Fibroblast of the aortic adventitia (primary cell): ENCODE data around the gene EIF1AD. TPM values are rescaled to one million over a fixed set of nuclear protein-coding genes. Genes with fewer than 3 reads are reported as not detected.
"Not testable (repeated sequence)": the region's sequence is repeated elsewhere in the genome, so short reads cannot be mapped to it uniquely, and the experiment has no call there.

ENCODE experiments used
- DNase-seq: peaks from one replicate; pipeline ENCODE4 v3.0.0-alpha.2; 2010; ENCODE audit warnings: low read depth
- H3K4me3 ChIP-seq: 2 replicates; pipeline ENCODE4 v1.5.1; 2011; ENCODE audit warnings: low read depth, mild to moderate bottlenecking, control low read depth, low read length, moderate library complexity
- CTCF ChIP-seq: IDR thresholded peaks from 2 replicates; pipeline ENCODE4 v1.5.1; 2011; ENCODE audit warnings: mild to moderate bottlenecking, low read length, control low read depth, inconsistent platforms; ENCODE audit not compliant: insufficient read depth
- total RNA-seq: library from RNA; depleted of rRNA; stranded (reverse); fragments of >200 nt; gene quantifications from 2 replicates; pipeline ENCODE4 v1.2.3, GENCODE V29; 2012; ENCODE audit warnings: low replicate concordance

EIF1AD gene
- total RNA-seq, 1 donor: 26.4 TPM

- no peak for TF ChIP-seq CTCF
- DNase-seq: no peak
- no peak overlapping the region for H3K4me3 ChIP-seq
These were observed 35.4 kb upstream of the EIF1AD start for GRCh38 chr11:66037327-66037726.

- no peak for TF ChIP-seq CTCF
- no peak overlapping the region for H3K4me3 ChIP-seq
- no peak for DNase-seq
These were observed 34.4 kb upstream of the EIF1AD start for GRCh38 chr11:66036334-66036710.

GRCh38 chr11:66035653-66036333 lies 33.8 kb upstream of the EIF1AD start:
- no peak overlapping the region for H3K4me3 ChIP-seq
- no peak for DNase-seq
- no peak for TF ChIP-seq CTCF

- H3K4me3 ChIP-seq: no peak overlapping the region
- no peak for TF ChIP-seq CTCF
- no peak for DNase-seq
These were observed 31.2 kb upstream of the EIF1AD start for GRCh38 chr11:66032957-66033735.

- no peak for DNase-seq
- no peak for TF ChIP-seq CTCF
- H3K4me3 ChIP-seq: no peak within 1 kb of the TSS
These were observed 24.1 kb upstream of the EIF1AD start, which contains the start of gene CATSPER1 for GRCh38 chr11:66026017-66026529. CATSPER1 (minus strand) TSS chr11:66026479; CDS start chr11:66026379, 100 bp downstream.

- H3K4me3 ChIP-seq, DNase-seq: not testable (repeated sequence)
These were observed 21.2 kb upstream of the EIF1AD start for GRCh38 chr11:66023186-66023440.

- peak overlapping the region; percentile 17 for H3K4me3 ChIP-seq
- peak; percentile 55 for DNase-seq
- TF ChIP-seq CTCF: peak; percentile 95
These were observed 20.6 kb upstream of the EIF1AD start for GRCh38 chr11:66022401-66023185.
